ENCODE data around the gene SNED1.

- TF ChIP-seq EZH2 (IDR thresholded peaks at IDR 0.05; ENCODE audit: insufficient read depth, poor library complexity, severe bottlenecking), result no peak
- TF ChIP-seq EZH2phosphoT487 (IDR thresholded peaks at IDR 0.05; ENCODE audit: insufficient read depth, low read depth), result no peak
Observed at GRCh38 chr2:241092677-241093076, 94.3 kb downstream of the SNED1 start.

Measured in GM23248 (cell line).